Left lung (tissue), 10 donors: ENCODE measurements around the gene RALB. TPM values are rescaled to one million over a fixed set of nuclear protein-coding genes. Genes with fewer than 3 reads are reported as not detected.

Experiments used
- ATAC-seq: fragments of 200-7000 bp; cut with Tn5 transposase; one replicate; pipeline ENCODE4 v1.9.1; 2020; ENCODE audit warnings: moderate library complexity
- DNase-seq, 4 donors: peaks; one replicate each; pipeline ENCODE4 v3.0.0-alpha.2; 2013 to 2020
- H3K27ac ChIP-seq, 2 donors: fragments of 200-600 bp; sonication (generic) in 1 of 2; one replicate each; pipeline versions ENCODE4 v1.5.0 to v1.8.0; 2020 to 2021
- H3K27me3 ChIP-seq, 2 donors: fragments of 200-600 bp; sonication (generic) in 1 of 2; one replicate each; pipeline versions ENCODE4 v1.5.0 to v1.8.0; 2020 to 2021
- H3K36me3 ChIP-seq, 2 donors: fragments of 200-600 bp; sonication (generic) in 1 of 2; one replicate each; pipeline versions ENCODE4 v1.5.0 to v1.8.0; 2020 to 2021
- H3K4me1 ChIP-seq, 2 donors: fragments of 200-600 bp; one replicate each; pipeline ENCODE4 v1.8.0; 2021
- H3K4me3 ChIP-seq, 2 donors: fragments of 200-600 bp; sonication (generic) in 1 of 2; one replicate each; pipeline versions ENCODE4 v1.5.0 to v1.8.0; 2020 to 2021; ENCODE audit warnings: mild to moderate bottlenecking in 1 of 2
- H3K9me3 ChIP-seq, 2 donors: fragments of 200-600 bp; sonication (generic) in 1 of 2; one replicate each; pipeline versions ENCODE4 v1.5.0 to v1.8.0; 2020 to 2021
- intact Hi-C, 2 donors: fragments of 100-400 bp; cut with DNase I; formaldehyde crosslinking; loops; one replicate each; pipeline versions ENCODE4 v1.11.2 to v1.14.2; 2022
- polyA plus RNA-seq, 6 donors: library from polyadenylated mRNA; unstranded; fragments of 120-200 nt; gene quantifications; one replicate each; pipeline ENCODE4 v1.2.1, GENCODE V29; 2013; ENCODE audit not compliant: insufficient read length in 6 of 6
- total RNA-seq, 2 donors: library from RNA; stranded (reverse); fragmentation: NEBNext Ultra II Directional; extraction: Animal tissue kit (Norgen Biotek cat#: 25700); gene quantifications; one replicate each; pipeline ENCODE4 v1.2.1, GENCODE V29; 2021
- TF ChIP-seq, protein P1 (sequence below), 2 donors: fragments of 200-600 bp; sonication (generic) in 1 of 2; IDR thresholded peaks; one replicate each; pipeline versions ENCODE4 v1.5.0 to v1.8.0; 2021; ENCODE audit warnings: antibody characterized with exemption in 2 of 2
- donor health status: DM: no; HTN: yes; CAD: no.
- donor health status: DM: no; HTN: no; CAD: no.

The RALB gene
- total and polyA plus RNA-seq, 8 donors, result 50.5 to 143 (median 112) TPM

DNA sequence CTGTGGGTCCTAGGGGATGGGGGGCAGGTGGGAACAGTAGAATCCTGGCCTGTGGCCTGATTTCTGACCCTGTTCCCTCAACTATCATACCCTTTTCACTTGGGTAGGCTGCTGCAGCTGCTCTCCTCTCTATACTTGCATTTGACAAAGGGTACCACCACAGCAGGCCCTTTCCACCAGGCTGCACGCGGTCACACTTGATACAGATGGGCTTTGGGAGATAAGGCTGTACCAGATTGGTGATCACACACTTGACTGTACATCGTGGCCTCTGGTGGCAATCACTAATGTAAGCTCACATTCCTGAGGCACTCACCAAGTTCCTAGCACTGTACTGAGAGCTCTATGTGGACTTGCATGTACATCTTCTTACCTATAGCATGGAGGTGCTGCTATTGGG is 1.6 kb upstream of the RALB start:
- peaks cover 9 to 33% of the 10 kb centered on the region in 2 donors for H3K4me1 ChIP-seq
- H3K36me3 ChIP-seq, result no peaks in the 10 kb centered on the region
- DNase-seq, result no peak
- intact Hi-C loops, result no loop called here
- no peak overlapping the region for H3K27ac ChIP-seq
- TF ChIP-seq, protein P1, sequence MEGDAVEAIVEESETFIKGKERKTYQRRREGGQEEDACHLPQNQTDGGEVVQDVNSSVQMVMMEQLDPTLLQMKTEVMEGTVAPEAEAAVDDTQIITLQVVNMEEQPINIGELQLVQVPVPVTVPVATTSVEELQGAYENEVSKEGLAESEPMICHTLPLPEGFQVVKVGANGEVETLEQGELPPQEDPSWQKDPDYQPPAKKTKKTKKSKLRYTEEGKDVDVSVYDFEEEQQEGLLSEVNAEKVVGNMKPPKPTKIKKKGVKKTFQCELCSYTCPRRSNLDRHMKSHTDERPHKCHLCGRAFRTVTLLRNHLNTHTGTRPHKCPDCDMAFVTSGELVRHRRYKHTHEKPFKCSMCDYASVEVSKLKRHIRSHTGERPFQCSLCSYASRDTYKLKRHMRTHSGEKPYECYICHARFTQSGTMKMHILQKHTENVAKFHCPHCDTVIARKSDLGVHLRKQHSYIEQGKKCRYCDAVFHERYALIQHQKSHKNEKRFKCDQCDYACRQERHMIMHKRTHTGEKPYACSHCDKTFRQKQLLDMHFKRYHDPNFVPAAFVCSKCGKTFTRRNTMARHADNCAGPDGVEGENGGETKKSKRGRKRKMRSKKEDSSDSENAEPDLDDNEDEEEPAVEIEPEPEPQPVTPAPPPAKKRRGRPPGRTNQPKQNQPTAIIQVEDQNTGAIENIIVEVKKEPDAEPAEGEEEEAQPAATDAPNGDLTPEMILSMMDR (IDR thresholded peaks at IDR 0.05), result no peak
- no peaks in the 10 kb centered on the region for H3K9me3 ChIP-seq
- H3K4me3 ChIP-seq, result no peak overlapping the region
- no peaks in the 10 kb centered on the region for H3K27me3 ChIP-seq
- ATAC-seq, result no peak

DNA sequence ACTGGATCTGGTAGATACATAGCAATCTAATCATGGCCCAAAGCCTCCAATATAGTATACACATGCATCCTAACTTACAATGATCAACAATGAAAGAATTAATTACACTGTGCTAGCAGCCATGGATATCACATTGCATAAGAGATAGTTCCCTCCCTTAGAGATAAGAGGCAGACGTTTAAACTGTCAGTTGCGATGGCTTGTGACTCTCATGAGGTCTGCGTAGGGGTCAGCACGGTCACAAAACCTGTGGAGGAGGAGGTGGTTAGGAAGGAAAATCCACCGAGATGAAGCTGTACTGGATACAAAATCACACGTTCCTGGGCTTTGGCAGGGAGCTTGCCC is 800 bp upstream of the RALB start:
- Histone ChIP-seq H3K4me1 (peaks cover 12 to 41% of the 10 kb centered on the region in 2 donors), H3K27me3 (no peaks in the 10 kb centered on the region), H3K36me3 (no peaks in the 10 kb centered on the region), H3K27ac (peak overlapping the region; percentile 65 to 98), H3K9me3 (no peaks in the 10 kb centered on the region), H3K4me3 (peak overlapping the region; percentile 67 to 78)
- intact Hi-C loops, result no loop called here
- TF ChIP-seq, protein P1 (IDR thresholded peaks at IDR 0.05), result no peak
- DNase-seq, result no peak
- peak; percentile 1 for ATAC-seq

DNA sequence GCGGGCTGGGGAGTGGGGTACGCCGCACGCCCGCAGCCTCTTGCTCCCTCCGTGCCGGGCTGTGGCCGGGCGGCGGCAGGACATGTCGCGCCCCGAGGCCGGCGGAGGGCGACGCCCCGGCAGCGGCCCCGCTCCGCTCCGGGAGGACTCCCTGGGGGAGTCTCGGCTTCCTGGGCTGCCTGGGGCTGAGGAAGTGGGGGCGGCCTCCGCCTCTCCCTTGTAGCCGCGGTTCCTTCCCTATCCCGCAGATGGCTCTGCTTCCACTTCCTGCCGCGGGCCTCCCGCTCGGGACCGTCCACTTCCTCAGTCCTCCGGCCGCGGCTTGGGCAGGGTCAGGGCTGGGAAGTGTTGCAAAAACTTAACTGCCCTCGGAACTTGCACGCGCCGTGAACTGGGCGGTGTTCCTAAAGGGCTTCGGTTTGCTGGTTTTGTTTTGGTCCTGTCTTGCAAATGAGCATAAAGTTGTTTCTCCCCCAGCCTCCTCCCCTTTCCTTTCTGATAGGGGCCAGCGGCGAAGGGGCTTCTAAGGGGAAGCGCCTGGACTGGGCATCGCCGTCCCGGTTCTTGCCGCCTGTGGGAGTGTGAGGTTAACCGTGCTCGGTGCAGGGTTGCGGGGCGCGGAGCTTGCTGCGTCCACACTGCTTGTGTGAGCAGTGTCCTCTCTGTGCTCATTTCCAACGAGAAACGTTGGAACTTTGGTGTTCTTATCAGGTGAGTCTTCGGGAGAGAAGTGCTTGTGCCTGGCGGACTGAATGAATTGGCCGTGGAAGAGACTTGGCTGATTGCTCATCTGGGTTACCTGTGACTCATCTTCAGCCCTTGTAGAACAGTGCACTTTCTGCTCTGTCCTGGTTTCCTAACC is 600 bp downstream of the RALB start:
- intact Hi-C loops, result no loop called here
- Histone ChIP-seq H3K9me3 (no peaks in the 10 kb centered on the region), H3K27me3 (no peaks in the 10 kb centered on the region), H3K27ac (peak overlapping the region; percentile 95 to 98), H3K36me3 (no peaks in the 10 kb centered on the region), H3K4me1 (peaks cover 20 to 55% of the 10 kb centered on the region in 2 donors), H3K4me3 (peak overlapping the region; percentile 67 to 78)
- DNase-seq (peak; percentile 78 to 98 (median 86)), ATAC-seq (peak; percentile 72)
- TF ChIP-seq, protein P1 (IDR thresholded peaks at IDR 0.05), result peak in 1 of 2 donors; percentile 44

DNA sequence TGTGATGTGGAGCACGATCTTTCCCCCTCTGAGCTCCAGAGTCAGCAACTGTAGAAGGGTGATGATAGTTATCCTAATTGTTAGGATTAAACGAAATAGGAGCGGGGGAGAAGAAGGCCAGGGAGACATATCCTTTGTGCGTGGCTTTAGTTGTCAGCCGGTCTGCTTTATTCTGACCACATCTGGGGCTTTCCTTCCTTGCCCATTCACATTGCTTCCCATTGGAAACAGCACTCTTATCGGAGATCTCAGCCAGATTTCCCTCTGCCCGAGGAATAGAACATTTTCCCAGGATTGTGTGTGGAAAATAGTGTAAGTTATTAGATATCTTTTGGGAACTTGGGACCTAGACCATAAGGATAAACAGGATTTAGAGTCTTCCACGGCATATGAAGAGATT is 1.5 kb downstream of the RALB start:
- Histone ChIP-seq H3K4me3 (peak overlapping the region; percentile 67 to 78), H3K27me3 (no peaks in the 10 kb centered on the region), H3K9me3 (no peaks in the 10 kb centered on the region), H3K36me3 (no peaks in the 10 kb centered on the region), H3K4me1 (peaks cover 20 to 59% of the 10 kb centered on the region in 2 donors), H3K27ac (peak overlapping the region in 1 of 2 donors; percentile 98)
- TF ChIP-seq, protein P1 (IDR thresholded peaks at IDR 0.05), result no peak
- DNase-seq (no peak), ATAC-seq (no peak)
- intact Hi-C loops, result no loop called here

DNA sequence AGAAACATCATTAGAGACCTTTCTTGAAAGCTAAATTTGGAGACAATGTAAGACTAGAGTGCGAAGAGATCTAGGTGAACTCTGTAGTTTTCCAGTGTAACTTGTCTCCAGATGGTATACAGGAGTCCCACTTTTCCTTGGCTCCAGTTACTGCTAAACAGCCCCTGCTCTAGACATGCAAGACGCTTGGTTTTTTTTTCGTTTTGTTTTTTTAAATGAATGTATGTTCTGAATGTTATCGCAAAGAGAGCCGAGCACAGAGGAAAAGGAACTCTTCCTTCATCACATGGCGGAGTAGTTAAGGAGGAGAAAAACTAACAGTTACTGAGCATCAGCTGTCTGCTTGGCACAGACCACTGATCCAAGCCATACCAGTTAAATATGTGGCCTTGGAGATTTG is 2.4 kb downstream of the RALB start:
- intact Hi-C loops, result no loop called here
- no peaks in the 10 kb centered on the region for H3K9me3 ChIP-seq
- TF ChIP-seq, protein P1 (IDR thresholded peaks at IDR 0.05), result no peak
- H3K4me1 ChIP-seq, result peaks cover 20 to 60% of the 10 kb centered on the region in 2 donors
- ATAC-seq, result no peak
- no peaks in the 10 kb centered on the region for H3K36me3 ChIP-seq
- H3K4me3 ChIP-seq, result peak overlapping the region in 1 of 2 donors; percentile 78
- no peaks in the 10 kb centered on the region for H3K27me3 ChIP-seq
- H3K27ac ChIP-seq, result peak overlapping the region in 1 of 2 donors; percentile 98
- no peak for DNase-seq
